ENCODE data around the gene DCAF10. TPM values are rescaled to one million over a fixed set of nuclear protein-coding genes. Genes with fewer than 3 reads are reported as not detected.
"Not testable (repeated sequence)": the region's sequence is repeated elsewhere in the genome, so short reads cannot be mapped to it uniquely, and the experiment has no call there.

The DCAF10 gene
- total RNA-seq, 1 experiment from 2014 or later = 22.6 TPM

GRCh38 chr9:37760416-37761161 lies 40.0 kb upstream of the DCAF10 start:
- ChIA-PET CTCF (no interaction called here), POLR2A (ENCODE audit: unreplicated experiment) (no interaction called here)
- no peaks in the 10 kb centered on the region for H3K9me2 ChIP-seq (ENCODE audit: insufficient read depth)
- H3F3A ChIP-seq (ENCODE audit: insufficient read depth, low read depth) = peaks cover 3% of the 10 kb centered on the region; the same call in 1 of the 2 replicates
- no peak overlapping the region for H3K4me3 ChIP-seq
- BruUV-seq (replicated peaks) = no TSS peak
- H3K4me2 ChIP-seq = no peak overlapping the region
- DNase-seq = peak in 1 of 2 experiments; percentile 45
- no peaks in the 10 kb centered on the region for H3K27me3 ChIP-seq (ENCODE audit: insufficient read depth, low read depth)
- H2AFZ ChIP-seq = no peak overlapping the region
- no peaks in the 10 kb centered on the region for H3K9me3 ChIP-seq (ENCODE audit: insufficient read depth, low read depth)
- H3K36me3 ChIP-seq (ENCODE audit: low read depth) = no peaks in the 10 kb centered on the region
- H3K27ac ChIP-seq = peak overlapping the region; percentile 23; the same call in 1 of the 2 replicates
- H3K4me1 ChIP-seq (replicated peaks; ENCODE audit: insufficient read depth) = no peaks in the 10 kb centered on the region
- TF ChIP-seq CTCF (conservative IDR thresholded peaks at IDR 0.05) = no peak
- no peak for TF ChIP-seq EZH2 (IDR thresholded peaks at IDR 0.05; ENCODE audit: low read depth)
- intact Hi-C loops (cut with micrococcal nuclease; ENCODE audit: unreplicated experiment) = no loop called here
- no peaks in the 10 kb centered on the region for H4K20me1 ChIP-seq (ENCODE audit: insufficient read depth)
- no peaks in the 10 kb centered on the region for H3K79me2 ChIP-seq (ENCODE audit: low read depth)

GRCh38 chr9:37761511-37761910 lies 39.1 kb upstream of the DCAF10 start:
- Histone ChIP-seq H2AFZ (no peak overlapping the region), H3K4me2 (no peak overlapping the region), H3K36me3 (ENCODE audit: low read depth) (no peaks in the 10 kb centered on the region), H3K27ac (no peak overlapping the region), H3K4me1 (replicated peaks; ENCODE audit: insufficient read depth) (no peaks in the 10 kb centered on the region), H3K4me3 (no peak overlapping the region), H3K9me3 (ENCODE audit: insufficient read depth, low read depth) (no peaks in the 10 kb centered on the region), H3K79me2 (ENCODE audit: low read depth) (no peaks in the 10 kb centered on the region), H4K20me1 (ENCODE audit: insufficient read depth) (no peaks in the 10 kb centered on the region), H3K9me2 (ENCODE audit: insufficient read depth) (no peaks in the 10 kb centered on the region), H3F3A (ENCODE audit: insufficient read depth, low read depth) (peaks cover 3% of the 10 kb centered on the region; the same call in 1 of the 2 replicates), H3K27me3 (ENCODE audit: insufficient read depth, low read depth) (no peaks in the 10 kb centered on the region)
- ChIA-PET CTCF (no interaction called here), POLR2A (ENCODE audit: unreplicated experiment) (interaction anchor here (0.6 kb wide), 1 partner anchor 132 kb away, joined by 8 read pairs; no protein-coding TSS in a partner anchor)
- BruUV-seq (replicated peaks) = no TSS peak
- DNase-seq = no peak
- intact Hi-C loops (cut with micrococcal nuclease; ENCODE audit: unreplicated experiment) = no loop called here
- TF ChIP-seq EZH2 (IDR thresholded peaks at IDR 0.05; ENCODE audit: low read depth) = no peak
- TF ChIP-seq CTCF (conservative IDR thresholded peaks at IDR 0.05) = no peak

- H3K79me2 ChIP-seq (ENCODE audit: low read depth); CTCF ChIA-PET; BruUV-seq (replicated peaks); H3K4me3 ChIP-seq; DNase-seq; H3K27ac ChIP-seq; H3K4me2 ChIP-seq; H3K9me2 ChIP-seq (ENCODE audit: insufficient read depth); H3K4me1 ChIP-seq (replicated peaks; ENCODE audit: insufficient read depth); H4K20me1 ChIP-seq (ENCODE audit: insufficient read depth); H3K36me3 ChIP-seq (ENCODE audit: low read depth); intact Hi-C loops (cut with micrococcal nuclease; ENCODE audit: unreplicated experiment); H2AFZ ChIP-seq; POLR2A ChIA-PET (ENCODE audit: unreplicated experiment); H3K27me3 ChIP-seq (ENCODE audit: insufficient read depth, low read depth); H3F3A ChIP-seq (ENCODE audit: insufficient read depth, low read depth); H3K9me3 ChIP-seq (ENCODE audit: insufficient read depth, low read depth): not testable (repeated sequence)
Measured at GRCh38 chr9:37765263-37765662, 35.3 kb upstream of the DCAF10 start.
